Renal pelvis (tissue), 4 donors: Measurements from ENCODE around the gene LRMDA. TPM values are rescaled to one million over a fixed set of nuclear protein-coding genes. Genes with fewer than 3 reads are reported as not detected.
"Not testable (repeated sequence)": the region's sequence is repeated elsewhere in the genome, so short reads cannot be mapped to it uniquely, and the experiment has no call there.

Source experiments
- DNase-seq: peaks from one replicate; pipeline ENCODE4 v3.0.0-alpha.2; 2013
- polyA plus RNA-seq, 3 donors: library from polyadenylated mRNA; unstranded; fragments of 120-200 nt; gene quantifications; one replicate each; pipeline ENCODE4 v1.2.1, GENCODE V29; 2013; ENCODE audit not compliant: insufficient read length in 3 of 3

LRMDA gene
- polyA plus RNA-seq, 3 donors, result 16.3 to 24.7 (median 22.1) TPM

DNA sequence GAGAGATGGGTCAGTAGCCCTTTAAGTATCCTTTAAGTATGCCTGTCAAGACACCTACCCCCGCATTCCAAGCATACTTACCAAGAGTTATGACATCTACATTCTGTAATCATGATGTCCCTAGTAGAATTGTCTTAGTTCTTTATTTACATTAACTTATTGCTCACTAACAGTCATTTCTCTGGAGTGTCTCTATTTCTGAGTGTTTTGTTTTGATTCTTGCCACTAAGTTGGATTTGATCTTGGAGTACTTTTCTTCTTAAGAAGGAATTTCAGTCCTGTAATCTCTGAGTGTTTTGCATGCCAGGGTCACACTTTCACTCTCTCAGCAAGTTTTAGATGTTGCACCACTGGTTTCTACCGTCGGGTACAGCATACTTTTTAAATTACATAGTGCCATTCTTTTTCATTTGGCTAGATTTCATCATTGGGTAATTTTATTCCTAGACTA lies 1152.3 kb downstream of the LRMDA start:
- peak; percentile 36 for DNase-seq

DNA sequence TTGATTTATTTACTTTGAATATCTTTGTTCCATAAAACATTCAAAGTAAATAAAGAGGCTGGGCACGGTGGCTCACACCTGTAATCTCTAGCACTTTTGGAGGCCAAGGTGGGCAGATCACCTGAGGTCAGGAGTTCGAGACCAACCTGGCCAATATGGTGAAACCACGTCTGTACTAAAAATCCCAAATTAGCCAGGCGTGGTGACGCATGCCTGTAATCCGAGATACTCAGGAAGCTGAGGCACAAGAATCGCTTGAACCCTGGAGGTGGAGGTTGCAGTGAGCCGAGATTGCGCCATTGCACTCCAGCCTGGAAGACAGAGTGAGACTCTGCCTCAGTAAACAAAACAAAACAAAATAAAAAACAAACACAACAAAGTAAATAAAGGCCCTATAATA lies 1153.0 kb downstream of the LRMDA start:
- DNase-seq, result not testable (repeated sequence)

Other genes with a start within 250 kb of the LRMDA start
- 100 to 1,000 TPM; 206 to 247 (median 237) TPM for gene VDAC2, start 220.8 kb upstream of the LRMDA start, polyA plus RNA-seq
- gene COMTD1, start 195.7 kb upstream of the LRMDA start, polyA plus RNA-seq, result 10 to 100 TPM in 2 of 3 donors, 1 to 10 TPM in 1; 8.5 to 13.0 (median 11.4) TPM
- 10 to 100 TPM; 66.8 to 93.0 (median 75.9) TPM for gene ZNF503, start 29.9 kb upstream of the LRMDA start, polyA plus RNA-seq